Colonic mucosa (tissue), 4 donors: ENCODE data around the gene SNX5. TPM values are rescaled to one million over a fixed set of nuclear protein-coding genes. Genes with fewer than 3 reads are reported as not detected.

Source experiments
- DNase-seq: peaks from one replicate; pipeline ENCODE4 v3.0.0-alpha.2; 2020
- H3K27ac ChIP-seq: fragments of 200-600 bp; one replicate; pipeline ENCODE4 v1.8.0; 2021
- H3K27me3 ChIP-seq: fragments of 200-600 bp; one replicate; pipeline ENCODE4 v1.8.0; 2021
- H3K36me3 ChIP-seq: fragments of 200-600 bp; one replicate; pipeline ENCODE4 v1.8.0; 2021
- H3K4me1 ChIP-seq: fragments of 200-600 bp; one replicate; pipeline ENCODE4 v1.8.0; 2021; ENCODE audit warnings: mild to moderate bottlenecking
- H3K4me3 ChIP-seq: fragments of 200-600 bp; one replicate; pipeline ENCODE4 v1.8.0; 2021
- H3K9ac ChIP-seq, 2 donors: one replicate each; pipeline ENCODE4 v1.7.0; 2013; ENCODE audit warnings: control low read depth in 2 of 2, low read depth in 2 of 2, low read length in 2 of 2
- H3K9me3 ChIP-seq: fragments of 200-600 bp; one replicate; pipeline ENCODE4 v1.8.0; 2021
- intact Hi-C: fragments of 100-400 bp; cut with DNase I; formaldehyde crosslinking; loops from one replicate; pipeline ENCODE4 v1.14.1; 2022
- total RNA-seq, 2 donors: library from RNA; stranded (reverse); fragmentation: NEBNext Ultra II Directional in 1 of 2; extraction: Animal tissue kit (Norgen Biotek cat#: 25700) in 1 of 2; gene quantifications; one replicate each; pipeline ENCODE4 v1.2.1, GENCODE V29; 2021
- TF ChIP-seq, protein P1 (sequence below): fragments of 200-600 bp; IDR thresholded peaks from one replicate; pipeline ENCODE4 v1.8.0; 2022; ENCODE audit warnings: antibody characterized with exemption, mild to moderate bottlenecking
- donor health status: healthy.
- donor health status: DM: no; HTN: no; CAD: no.
- donor health status: DM: no; HTN: no; CAD: no.

SNX5 gene
- total RNA-seq, 2 donors from 2014 or later, result 116 to 119 TPM

DNA sequence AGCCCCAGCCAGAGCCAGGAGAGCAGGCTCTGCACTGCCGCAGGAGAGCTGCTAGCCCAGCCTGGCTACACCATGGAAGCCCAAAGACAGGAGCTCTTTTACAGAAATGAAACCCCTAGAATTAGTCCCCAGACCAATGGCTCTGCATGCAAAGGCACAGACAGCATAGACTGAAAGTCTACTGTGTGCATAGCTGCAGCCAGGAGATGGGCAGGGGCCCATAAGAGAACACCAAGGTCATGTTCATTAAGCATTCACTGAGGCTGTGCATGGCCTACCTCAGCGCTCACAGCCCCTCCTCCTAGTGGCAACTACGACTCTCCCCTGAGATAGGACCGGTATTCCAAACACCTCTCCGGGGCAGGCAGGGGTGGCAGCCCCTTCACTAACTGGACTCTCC, 34.9 kb downstream of the SNX5 start:
- no peaks in the 10 kb centered on the region for H3K9me3 ChIP-seq
- H3K27me3 ChIP-seq, result no peaks in the 10 kb centered on the region
- H3K4me3 ChIP-seq, result no peak overlapping the region
- no peak for DNase-seq
- peaks cover 4% of the 10 kb centered on the region for H3K4me1 ChIP-seq
- no peaks in the 10 kb centered on the region for H3K36me3 ChIP-seq
- no peak overlapping the region for H3K27ac ChIP-seq
- no peak overlapping the region for H3K9ac ChIP-seq
- TF ChIP-seq, protein P1, sequence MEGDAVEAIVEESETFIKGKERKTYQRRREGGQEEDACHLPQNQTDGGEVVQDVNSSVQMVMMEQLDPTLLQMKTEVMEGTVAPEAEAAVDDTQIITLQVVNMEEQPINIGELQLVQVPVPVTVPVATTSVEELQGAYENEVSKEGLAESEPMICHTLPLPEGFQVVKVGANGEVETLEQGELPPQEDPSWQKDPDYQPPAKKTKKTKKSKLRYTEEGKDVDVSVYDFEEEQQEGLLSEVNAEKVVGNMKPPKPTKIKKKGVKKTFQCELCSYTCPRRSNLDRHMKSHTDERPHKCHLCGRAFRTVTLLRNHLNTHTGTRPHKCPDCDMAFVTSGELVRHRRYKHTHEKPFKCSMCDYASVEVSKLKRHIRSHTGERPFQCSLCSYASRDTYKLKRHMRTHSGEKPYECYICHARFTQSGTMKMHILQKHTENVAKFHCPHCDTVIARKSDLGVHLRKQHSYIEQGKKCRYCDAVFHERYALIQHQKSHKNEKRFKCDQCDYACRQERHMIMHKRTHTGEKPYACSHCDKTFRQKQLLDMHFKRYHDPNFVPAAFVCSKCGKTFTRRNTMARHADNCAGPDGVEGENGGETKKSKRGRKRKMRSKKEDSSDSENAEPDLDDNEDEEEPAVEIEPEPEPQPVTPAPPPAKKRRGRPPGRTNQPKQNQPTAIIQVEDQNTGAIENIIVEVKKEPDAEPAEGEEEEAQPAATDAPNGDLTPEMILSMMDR, result no peak
- intact Hi-C loops, result no loop called here

DNA sequence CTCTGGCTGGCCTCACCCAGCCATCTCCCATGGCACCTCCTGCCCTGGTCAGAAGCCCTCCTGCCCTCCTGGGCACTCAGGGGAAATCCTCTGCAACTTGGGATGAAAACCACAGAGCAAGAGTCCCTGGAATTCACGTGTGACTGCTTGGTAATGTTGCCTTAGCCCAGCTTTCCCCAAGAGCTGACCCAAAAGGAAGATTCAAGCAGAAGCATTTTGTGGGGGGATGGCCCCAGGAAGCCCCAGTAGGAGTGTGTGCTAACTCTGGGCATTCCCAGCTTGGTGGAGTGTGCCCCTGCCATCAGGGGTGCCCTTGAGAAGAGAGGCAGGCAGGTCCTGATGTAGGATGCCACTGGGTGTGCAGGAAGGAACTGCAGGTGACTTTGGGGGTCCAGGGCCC, 35.5 kb downstream of the SNX5 start:
- no peak overlapping the region for H3K9ac ChIP-seq
- peaks cover 4% of the 10 kb centered on the region for H3K4me1 ChIP-seq
- H3K4me3 ChIP-seq, result no peak overlapping the region
- H3K9me3 ChIP-seq, result no peaks in the 10 kb centered on the region
- no peaks in the 10 kb centered on the region for H3K36me3 ChIP-seq
- H3K27me3 ChIP-seq, result no peaks in the 10 kb centered on the region
- TF ChIP-seq, protein P1, result no peak
- intact Hi-C loops, result no loop called here
- no peak for DNase-seq
- no peak overlapping the region for H3K27ac ChIP-seq

DNA sequence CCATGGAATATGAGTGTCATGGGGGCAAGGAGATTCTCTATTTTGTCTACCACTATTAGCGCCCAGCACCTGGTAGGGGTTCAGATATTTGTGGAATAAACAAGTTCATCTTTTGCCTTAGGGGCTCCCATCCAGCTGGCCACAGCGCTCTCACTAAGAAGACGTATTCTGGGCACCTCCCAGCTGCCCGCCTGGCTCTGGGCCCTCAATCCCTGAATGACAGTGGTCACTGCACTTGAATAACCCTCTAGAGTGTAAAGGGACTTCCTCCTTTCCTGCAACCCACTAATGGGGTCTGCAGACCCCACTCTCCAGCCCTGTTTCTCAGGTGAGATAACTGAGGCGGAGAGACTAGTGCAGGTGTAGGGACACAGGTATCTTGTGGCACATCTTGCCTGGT, 36.2 kb downstream of the SNX5 start:
- peak overlapping the region in 1 of 2 donors; percentile 19 for H3K9ac ChIP-seq
- H3K4me1 ChIP-seq, result peaks cover 4% of the 10 kb centered on the region
- no peaks in the 10 kb centered on the region for H3K27me3 ChIP-seq
- no peak overlapping the region for H3K27ac ChIP-seq
- H3K9me3 ChIP-seq, result no peaks in the 10 kb centered on the region
- no peak overlapping the region for H3K4me3 ChIP-seq
- no peak for DNase-seq
- TF ChIP-seq, protein P1, result no peak
- intact Hi-C loops, result no loop called here
- H3K36me3 ChIP-seq, result no peaks in the 10 kb centered on the region

DNA sequence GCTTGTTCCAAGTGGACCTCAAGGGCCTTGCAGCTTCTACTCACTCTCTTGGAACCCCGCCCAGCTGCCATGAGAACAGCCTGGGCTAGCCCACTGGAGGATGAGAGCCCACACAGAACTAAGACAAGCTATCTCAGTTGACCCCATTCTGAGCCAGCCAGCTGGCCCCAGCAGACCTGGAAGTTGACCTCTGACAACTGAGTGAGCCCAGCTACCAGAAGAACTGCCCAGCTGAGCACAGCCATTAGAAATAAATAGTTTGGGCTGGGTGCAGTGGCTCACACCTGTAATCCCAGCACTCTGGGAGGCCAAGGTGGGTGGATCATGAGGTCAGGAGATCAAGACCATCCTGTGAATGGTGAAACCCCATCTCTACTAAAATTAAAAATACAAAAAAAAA, 37.1 kb downstream of the SNX5 start:
- Histone ChIP-seq H3K27ac (no peak overlapping the region), H3K36me3 (no peaks in the 10 kb centered on the region), H3K4me3 (no peak overlapping the region), H3K4me1 (peaks cover 11% of the 10 kb centered on the region), H3K9ac (no peak overlapping the region), H3K27me3 (no peaks in the 10 kb centered on the region), H3K9me3 (no peaks in the 10 kb centered on the region)
- DNase-seq, result no peak
- intact Hi-C loops, result no loop called here
- TF ChIP-seq, protein P1, result no peak

DNA sequence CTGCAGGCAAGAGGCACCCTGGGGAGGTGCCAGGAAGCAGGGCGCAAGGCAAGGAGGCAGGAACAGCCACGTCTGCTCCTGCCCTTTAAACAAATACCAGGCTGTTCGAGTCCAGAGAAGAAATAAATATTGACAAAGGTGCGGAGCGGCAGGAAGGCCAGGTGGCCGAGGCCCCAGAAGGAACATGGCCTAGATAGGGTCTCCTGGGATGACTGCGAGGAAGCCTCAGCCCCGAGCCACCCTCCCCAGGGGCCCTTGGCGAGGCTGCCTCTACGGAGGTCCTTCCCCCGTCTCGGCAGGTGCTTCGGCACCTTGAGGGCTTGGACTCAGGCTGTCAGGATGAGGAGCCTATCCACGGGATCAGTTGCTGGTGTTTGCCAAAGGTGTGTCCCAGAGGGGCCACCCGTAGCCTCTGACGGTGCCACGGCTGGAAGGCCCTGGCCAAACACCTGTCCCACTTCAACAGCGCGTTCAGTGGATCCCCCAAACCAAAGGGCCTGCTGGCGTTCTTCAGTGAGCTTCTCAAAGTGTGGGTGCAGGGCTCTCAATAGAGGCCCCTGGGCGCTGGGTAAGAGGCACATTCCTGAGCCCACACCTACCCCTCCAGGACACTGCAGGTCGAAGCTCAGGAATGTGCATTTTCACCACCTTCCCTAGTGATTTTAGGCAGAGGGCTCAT, 39.8 kb downstream of the SNX5 start:
- Histone ChIP-seq H3K9me3 (no peaks in the 10 kb centered on the region), H3K27ac (peak overlapping the region; percentile 62), H3K9ac (peak overlapping the region; percentile 9 to 73), H3K4me3 (no peak overlapping the region), H3K4me1 (peaks cover 11% of the 10 kb centered on the region), H3K36me3 (no peaks in the 10 kb centered on the region), H3K27me3 (no peaks in the 10 kb centered on the region)
- DNase-seq, result peak; percentile 77
- intact Hi-C loops, result no loop called here
- TF ChIP-seq, protein P1, result no peak
